HL-60 (cell line): Measurements from ENCODE around the gene ADAMTS17.

Source experiments
- POLR2AphosphoS5 ChIP-seq: IDR thresholded peaks from 2 replicates; pipeline ENCODE4 v1.6.1; 2012; ENCODE audit warnings: low read depth
- TF ChIP-seq, protein P1 (sequence below): IDR thresholded peaks from one replicate; pipeline ENCODE4 v1.5.1; 2011; ENCODE audit warnings: low read length, control low read depth, inconsistent platforms; ENCODE audit not compliant: insufficient read depth
- TF ChIP-seq, protein P2 (sequence below): IDR thresholded peaks from 2 replicates; pipeline ENCODE4 v1.6.1; 2012; ENCODE audit warnings: low read depth; ENCODE audit not compliant: insufficient replicate concordance

DNA sequence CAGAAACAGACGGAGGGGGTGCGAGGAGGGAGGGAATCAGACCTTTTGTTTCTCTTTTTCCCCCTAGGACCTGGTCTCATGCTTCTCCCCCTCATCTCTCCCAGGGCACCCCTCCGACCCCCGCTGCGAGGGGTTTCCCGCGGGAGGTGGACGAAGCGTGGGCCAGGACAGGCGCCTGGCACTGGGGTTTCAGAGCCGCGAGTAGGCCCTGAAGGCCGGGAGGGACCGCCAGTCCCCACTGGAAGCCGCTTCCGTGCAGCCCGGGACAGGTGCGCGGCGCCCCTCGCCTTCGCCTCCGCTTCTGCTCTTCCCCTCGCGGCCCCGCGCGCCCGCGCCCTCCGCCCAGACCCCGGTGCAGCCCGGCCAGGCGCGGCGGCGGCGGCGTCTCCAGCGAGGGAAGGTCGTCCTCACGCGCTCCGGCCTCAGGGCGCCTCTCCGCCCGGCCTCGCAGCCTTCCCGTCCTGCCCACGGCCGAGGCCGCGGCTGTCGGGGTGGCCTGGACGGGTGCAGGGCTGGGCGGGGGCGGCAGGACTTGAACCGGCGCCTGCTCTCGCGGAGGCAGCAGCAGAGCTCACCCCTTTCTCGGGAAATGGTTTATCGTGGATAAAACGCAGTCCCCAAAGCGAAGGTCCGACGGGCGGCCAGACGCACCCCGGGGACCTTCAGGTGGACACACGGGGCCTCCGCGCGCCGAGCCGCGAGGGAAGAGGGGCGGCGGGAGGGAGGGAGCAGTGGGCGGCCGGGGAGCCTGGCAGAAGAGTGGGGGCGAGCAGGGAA lies 31.5 kb upstream of the ADAMTS17 start:
- TF ChIP-seq, protein P1, sequence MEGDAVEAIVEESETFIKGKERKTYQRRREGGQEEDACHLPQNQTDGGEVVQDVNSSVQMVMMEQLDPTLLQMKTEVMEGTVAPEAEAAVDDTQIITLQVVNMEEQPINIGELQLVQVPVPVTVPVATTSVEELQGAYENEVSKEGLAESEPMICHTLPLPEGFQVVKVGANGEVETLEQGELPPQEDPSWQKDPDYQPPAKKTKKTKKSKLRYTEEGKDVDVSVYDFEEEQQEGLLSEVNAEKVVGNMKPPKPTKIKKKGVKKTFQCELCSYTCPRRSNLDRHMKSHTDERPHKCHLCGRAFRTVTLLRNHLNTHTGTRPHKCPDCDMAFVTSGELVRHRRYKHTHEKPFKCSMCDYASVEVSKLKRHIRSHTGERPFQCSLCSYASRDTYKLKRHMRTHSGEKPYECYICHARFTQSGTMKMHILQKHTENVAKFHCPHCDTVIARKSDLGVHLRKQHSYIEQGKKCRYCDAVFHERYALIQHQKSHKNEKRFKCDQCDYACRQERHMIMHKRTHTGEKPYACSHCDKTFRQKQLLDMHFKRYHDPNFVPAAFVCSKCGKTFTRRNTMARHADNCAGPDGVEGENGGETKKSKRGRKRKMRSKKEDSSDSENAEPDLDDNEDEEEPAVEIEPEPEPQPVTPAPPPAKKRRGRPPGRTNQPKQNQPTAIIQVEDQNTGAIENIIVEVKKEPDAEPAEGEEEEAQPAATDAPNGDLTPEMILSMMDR, result no peak
- TF ChIP-seq POLR2AphosphoS5, result no peak
- TF ChIP-seq, protein P2, sequence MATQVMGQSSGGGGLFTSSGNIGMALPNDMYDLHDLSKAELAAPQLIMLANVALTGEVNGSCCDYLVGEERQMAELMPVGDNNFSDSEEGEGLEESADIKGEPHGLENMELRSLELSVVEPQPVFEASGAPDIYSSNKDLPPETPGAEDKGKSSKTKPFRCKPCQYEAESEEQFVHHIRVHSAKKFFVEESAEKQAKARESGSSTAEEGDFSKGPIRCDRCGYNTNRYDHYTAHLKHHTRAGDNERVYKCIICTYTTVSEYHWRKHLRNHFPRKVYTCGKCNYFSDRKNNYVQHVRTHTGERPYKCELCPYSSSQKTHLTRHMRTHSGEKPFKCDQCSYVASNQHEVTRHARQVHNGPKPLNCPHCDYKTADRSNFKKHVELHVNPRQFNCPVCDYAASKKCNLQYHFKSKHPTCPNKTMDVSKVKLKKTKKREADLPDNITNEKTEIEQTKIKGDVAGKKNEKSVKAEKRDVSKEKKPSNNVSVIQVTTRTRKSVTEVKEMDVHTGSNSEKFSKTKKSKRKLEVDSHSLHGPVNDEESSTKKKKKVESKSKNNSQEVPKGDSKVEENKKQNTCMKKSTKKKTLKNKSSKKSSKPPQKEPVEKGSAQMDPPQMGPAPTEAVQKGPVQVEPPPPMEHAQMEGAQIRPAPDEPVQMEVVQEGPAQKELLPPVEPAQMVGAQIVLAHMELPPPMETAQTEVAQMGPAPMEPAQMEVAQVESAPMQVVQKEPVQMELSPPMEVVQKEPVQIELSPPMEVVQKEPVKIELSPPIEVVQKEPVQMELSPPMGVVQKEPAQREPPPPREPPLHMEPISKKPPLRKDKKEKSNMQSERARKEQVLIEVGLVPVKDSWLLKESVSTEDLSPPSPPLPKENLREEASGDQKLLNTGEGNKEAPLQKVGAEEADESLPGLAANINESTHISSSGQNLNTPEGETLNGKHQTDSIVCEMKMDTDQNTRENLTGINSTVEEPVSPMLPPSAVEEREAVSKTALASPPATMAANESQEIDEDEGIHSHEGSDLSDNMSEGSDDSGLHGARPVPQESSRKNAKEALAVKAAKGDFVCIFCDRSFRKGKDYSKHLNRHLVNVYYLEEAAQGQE, result no peak
